PFSK-1 (cell line): ENCODE results near the gene TAT.

ENCODE experiments used
- FOXP2 ChIP-seq: optimal IDR thresholded peaks from 2 replicates; pipeline ENCODE3; 2011; ENCODE audit warnings: borderline replicate concordance, control low read depth, inconsistent platforms; ENCODE audit not compliant: insufficient read depth; ENCODE audit errors: extremely low read length, extremely low read depth
- POLR2AphosphoS5 ChIP-seq: IDR thresholded peaks from 2 replicates; pipeline ENCODE4 v1.6.1; 2012; ENCODE audit warnings: low read depth, mild to moderate bottlenecking, control low read depth, low read length, moderate library complexity
- SIN3A ChIP-seq: IDR thresholded peaks from 2 replicates; pipeline ENCODE4 v1.6.1; 2012; ENCODE audit warnings: mild to moderate bottlenecking, low read length, moderate library complexity, borderline replicate concordance; ENCODE audit not compliant: insufficient read depth
- TAF1 ChIP-seq: IDR thresholded peaks from 2 replicates; pipeline ENCODE4 v1.6.1; 2012; ENCODE audit warnings: low read length, control low read depth, borderline replicate concordance; ENCODE audit not compliant: insufficient read depth
- TF ChIP-seq, protein P1 (sequence below), 2 experiments: IDR thresholded peaks; 2 replicates each; pipeline versions ENCODE4 v1.6.1 to v1.8.0; 2011 to 2012; ENCODE audit warnings: low read depth in 2 of 2, low read length in 2 of 2, control low read depth in 1 of 2, inconsistent platforms in 1 of 2, mild to moderate bottlenecking in 1 of 2, moderate library complexity in 1 of 2; ENCODE audit not compliant: insufficient read depth in 1 of 2

TAT gene

DNA sequence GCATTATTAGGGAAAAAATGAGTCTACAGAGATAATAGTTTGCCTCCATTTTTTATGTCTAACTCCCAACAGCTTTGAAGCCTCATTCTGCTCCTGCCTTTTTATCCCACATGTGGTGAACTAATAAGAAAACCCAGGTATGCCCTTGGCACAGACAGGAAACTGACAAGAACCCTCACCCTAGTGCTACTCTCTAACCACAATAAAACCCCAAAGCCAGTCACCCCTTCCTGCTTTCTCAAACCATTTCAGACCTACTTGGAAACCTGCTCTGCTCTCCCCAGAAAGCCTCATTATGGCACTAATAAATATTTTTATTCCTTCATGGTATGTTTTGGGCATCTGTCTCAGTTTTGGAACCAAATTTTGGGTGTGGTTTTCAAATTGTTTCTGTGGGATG is 45.2 kb upstream of the TAT start:
- no peak for TF ChIP-seq FOXP2
- TF ChIP-seq TAF1 = no peak
- no peak for TF ChIP-seq POLR2AphosphoS5
- TF ChIP-seq SIN3A = no peak
- TF ChIP-seq, protein P1, sequence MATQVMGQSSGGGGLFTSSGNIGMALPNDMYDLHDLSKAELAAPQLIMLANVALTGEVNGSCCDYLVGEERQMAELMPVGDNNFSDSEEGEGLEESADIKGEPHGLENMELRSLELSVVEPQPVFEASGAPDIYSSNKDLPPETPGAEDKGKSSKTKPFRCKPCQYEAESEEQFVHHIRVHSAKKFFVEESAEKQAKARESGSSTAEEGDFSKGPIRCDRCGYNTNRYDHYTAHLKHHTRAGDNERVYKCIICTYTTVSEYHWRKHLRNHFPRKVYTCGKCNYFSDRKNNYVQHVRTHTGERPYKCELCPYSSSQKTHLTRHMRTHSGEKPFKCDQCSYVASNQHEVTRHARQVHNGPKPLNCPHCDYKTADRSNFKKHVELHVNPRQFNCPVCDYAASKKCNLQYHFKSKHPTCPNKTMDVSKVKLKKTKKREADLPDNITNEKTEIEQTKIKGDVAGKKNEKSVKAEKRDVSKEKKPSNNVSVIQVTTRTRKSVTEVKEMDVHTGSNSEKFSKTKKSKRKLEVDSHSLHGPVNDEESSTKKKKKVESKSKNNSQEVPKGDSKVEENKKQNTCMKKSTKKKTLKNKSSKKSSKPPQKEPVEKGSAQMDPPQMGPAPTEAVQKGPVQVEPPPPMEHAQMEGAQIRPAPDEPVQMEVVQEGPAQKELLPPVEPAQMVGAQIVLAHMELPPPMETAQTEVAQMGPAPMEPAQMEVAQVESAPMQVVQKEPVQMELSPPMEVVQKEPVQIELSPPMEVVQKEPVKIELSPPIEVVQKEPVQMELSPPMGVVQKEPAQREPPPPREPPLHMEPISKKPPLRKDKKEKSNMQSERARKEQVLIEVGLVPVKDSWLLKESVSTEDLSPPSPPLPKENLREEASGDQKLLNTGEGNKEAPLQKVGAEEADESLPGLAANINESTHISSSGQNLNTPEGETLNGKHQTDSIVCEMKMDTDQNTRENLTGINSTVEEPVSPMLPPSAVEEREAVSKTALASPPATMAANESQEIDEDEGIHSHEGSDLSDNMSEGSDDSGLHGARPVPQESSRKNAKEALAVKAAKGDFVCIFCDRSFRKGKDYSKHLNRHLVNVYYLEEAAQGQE (IDR thresholded peaks at IDR 0.05; ENCODE audit: insufficient read depth in 1 of 2, low read depth in 2 of 2, low read length in 2 of 2) = no peak

DNA sequence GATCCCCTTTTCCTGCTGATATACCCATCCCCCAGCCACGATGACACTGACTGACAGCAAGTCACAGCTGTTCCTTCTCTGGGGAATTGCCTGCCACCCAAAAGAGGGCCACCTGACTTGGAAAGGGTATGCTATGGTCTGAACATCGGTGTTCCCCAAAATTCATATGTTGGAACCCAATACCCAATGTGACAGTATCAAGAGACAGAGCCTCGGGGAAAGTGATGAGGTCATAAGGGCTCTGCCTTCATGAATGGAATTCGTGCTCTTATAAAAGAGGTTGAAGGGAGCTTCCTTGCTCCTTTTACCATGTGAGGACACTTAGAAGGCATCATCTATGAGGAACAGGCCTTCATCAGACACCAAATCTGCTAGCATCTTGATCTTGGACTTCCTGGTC is 41.5 kb upstream of the TAT start:
- no peak for TF ChIP-seq POLR2AphosphoS5
- TF ChIP-seq FOXP2 = no peak
- TF ChIP-seq, protein P1 (IDR thresholded peaks at IDR 0.05; ENCODE audit: insufficient read depth in 1 of 2, low read depth in 2 of 2, low read length in 2 of 2) = no peak
- no peak for TF ChIP-seq TAF1

DNA sequence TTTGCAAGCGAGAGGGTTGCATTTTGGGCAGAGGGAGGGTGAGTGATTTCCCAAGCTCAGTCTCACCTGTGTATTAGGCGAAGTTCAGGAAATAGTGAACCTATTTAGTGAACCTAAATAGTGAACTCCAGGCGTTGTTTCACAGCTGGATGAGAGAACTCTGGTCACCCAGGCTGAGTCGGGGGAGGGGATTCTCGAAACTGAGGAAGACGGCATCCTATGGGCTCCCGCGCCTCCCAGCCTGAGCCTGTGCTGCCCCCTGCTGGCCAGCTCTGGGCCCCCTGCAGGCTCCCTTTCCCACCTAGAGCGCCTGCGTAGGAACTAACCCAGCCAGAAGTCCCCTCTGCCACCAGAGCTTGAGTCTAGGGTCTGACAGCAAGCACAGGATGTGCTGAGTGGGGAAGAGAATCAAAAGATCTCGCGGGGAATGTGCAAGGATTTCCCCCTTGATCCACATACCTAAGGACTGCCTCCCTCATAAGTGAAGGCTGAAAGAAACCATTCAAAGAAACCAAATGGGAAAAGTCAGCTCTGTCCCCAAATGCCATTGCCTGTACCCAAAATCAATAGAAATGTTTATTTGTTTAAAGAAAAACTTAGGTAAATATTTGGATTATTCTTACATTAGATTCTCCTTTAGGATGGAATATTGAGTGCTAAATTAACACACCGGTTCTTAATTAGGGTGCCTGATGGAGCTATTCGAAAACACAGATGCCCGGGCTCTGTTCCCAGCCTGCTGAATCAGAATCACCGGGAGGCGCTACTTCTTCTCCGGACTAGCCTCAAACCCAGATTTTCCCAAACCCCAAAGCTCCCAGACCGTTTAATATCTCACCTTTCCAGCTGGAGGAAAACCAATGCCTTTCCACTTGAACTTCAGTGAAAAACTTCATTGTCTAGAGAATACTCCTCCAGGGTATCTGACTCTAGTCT is 34.3 kb upstream of the TAT start:
- no peak for TF ChIP-seq FOXP2

DNA sequence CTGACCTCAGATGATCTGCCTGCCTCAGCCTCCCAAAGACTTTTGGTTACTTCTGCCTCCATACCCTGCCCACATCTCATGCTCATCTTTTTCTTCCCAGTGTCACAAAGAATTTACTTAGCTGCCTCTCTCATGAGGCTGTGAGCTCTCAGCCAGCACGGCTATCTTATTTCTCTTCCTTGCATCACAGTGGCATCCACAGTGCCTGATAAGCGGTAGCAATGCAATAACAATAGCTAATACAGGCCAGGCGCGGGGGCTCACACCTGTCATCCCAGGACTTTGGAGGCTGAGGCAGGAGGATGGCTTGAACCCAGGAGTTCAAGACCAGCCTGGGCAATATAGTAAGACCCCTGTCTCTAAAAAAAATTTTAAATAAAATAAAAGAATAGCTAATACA is 33.6 kb upstream of the TAT start:
- TF ChIP-seq POLR2AphosphoS5 = no peak
- no peak for TF ChIP-seq FOXP2

DNA sequence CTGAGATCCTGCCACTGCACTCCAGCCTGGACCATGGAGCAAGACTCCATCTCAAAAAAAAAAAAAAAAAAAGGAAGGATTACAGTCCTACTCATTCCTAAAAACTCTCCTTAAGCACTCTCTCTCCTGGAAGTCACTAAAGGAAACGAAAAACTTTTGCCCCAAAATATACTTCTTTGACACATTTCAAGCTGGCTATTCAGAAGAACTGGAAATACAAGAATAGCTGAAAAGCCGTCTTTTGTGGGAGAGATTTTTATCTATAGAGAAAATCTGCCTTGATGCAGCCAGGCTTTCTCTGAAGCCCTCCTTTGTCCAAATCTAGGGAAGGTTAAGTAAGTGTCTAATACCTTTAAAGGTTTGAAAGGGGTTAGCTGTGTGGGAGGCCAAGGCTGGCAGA is 32.2 kb upstream of the TAT start:
- TF ChIP-seq POLR2AphosphoS5 = no peak
- no peak for TF ChIP-seq FOXP2
- TF ChIP-seq, protein P1 (IDR thresholded peaks at IDR 0.05; ENCODE audit: insufficient read depth in 1 of 2, low read depth in 2 of 2, low read length in 2 of 2) = no peak
- no peak for TF ChIP-seq TAF1
- no peak for TF ChIP-seq SIN3A

DNA sequence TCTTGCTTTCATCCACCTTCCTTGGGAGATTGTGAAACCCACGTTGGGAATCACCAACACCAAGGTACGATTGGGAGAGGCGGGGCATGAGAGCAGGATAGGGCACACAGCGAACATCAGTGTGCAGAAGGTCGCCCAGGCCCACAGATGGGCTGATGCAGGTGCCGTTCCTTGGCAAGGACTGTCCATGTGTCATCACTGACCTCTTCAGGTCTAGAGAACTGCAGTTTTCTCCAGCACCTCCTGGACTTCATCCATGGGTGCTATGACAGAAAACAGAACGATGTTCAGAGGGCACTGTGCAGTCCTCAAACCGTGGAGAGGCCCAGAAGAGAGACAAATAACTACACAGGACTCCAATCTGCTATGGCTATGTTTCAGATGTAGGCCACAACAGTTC is 23.9 kb upstream of the TAT start:
- TF ChIP-seq POLR2AphosphoS5 (no peak), FOXP2 (no peak), SIN3A (no peak), TAF1 (no peak)
- TF ChIP-seq, protein P1 (IDR thresholded peaks at IDR 0.05; ENCODE audit: insufficient read depth in 1 of 2, low read depth in 2 of 2, low read length in 2 of 2) = no peak
